ENCODE measurements around the gene SSBP3.

SSBP3 gene

GRCh38 chr1:54403405-54403804 lies 2.8 kb downstream of the SSBP3 start:
- no peak for TF ChIP-seq CTCF (IDR thresholded peaks at IDR 0.05; ENCODE audit: extremely low read depth, insufficient read depth, missing control alignments)
- no peak for DNase-seq (ENCODE audit: low spot score)
- in situ Hi-C loops (cut with MboI; ENCODE audit: low pct_unique_long_range_greater_than_20kb, low sequenced_read_pairs, unreplicated experiment): no loop called here

GRCh38 chr1:54402896-54403295 lies 3.3 kb downstream of the SSBP3 start:
- in situ Hi-C loops (cut with MboI; ENCODE audit: low pct_unique_long_range_greater_than_20kb, low sequenced_read_pairs, unreplicated experiment): no loop called here
- TF ChIP-seq CTCF (IDR thresholded peaks at IDR 0.05; ENCODE audit: extremely low read depth, insufficient read depth, missing control alignments): no peak
- no peak for DNase-seq (ENCODE audit: low spot score)

- in situ Hi-C loops (cut with MboI; ENCODE audit: low pct_unique_long_range_greater_than_20kb, low sequenced_read_pairs, unreplicated experiment): no loop called here
- TF ChIP-seq CTCF (IDR thresholded peaks at IDR 0.05; ENCODE audit: extremely low read depth, insufficient read depth, missing control alignments): no peak
- no peak for DNase-seq (ENCODE audit: low spot score)
These were observed 4.4 kb downstream of the SSBP3 start for GRCh38 chr1:54401799-54402198.

GRCh38 chr1:54400329-54400728 lies 5.9 kb downstream of the SSBP3 start:
- in situ Hi-C loops (cut with MboI; ENCODE audit: low pct_unique_long_range_greater_than_20kb, low sequenced_read_pairs, unreplicated experiment): no loop called here
- TF ChIP-seq CTCF (IDR thresholded peaks at IDR 0.05; ENCODE audit: extremely low read depth, insufficient read depth, missing control alignments): no peak

GRCh38 chr1:54399765-54400164 lies 6.4 kb downstream of the SSBP3 start:
- in situ Hi-C loops (cut with MboI; ENCODE audit: low pct_unique_long_range_greater_than_20kb, low sequenced_read_pairs, unreplicated experiment): no loop called here
- no peak for TF ChIP-seq CTCF (IDR thresholded peaks at IDR 0.05; ENCODE audit: extremely low read depth, insufficient read depth, missing control alignments)
- no peak for DNase-seq (ENCODE audit: low spot score)

More at GRCh38 chr1:54400329-54400728, 5.9 kb downstream of the SSBP3 start:
- peak; percentile 73 for DNase-seq (ENCODE audit: low spot score)

GRCh38 chr1:54398963-54399528 lies 7.1 kb downstream of the SSBP3 start:
- no peak for TF ChIP-seq CTCF (IDR thresholded peaks at IDR 0.05; ENCODE audit: extremely low read depth, insufficient read depth, missing control alignments)
- in situ Hi-C loops (cut with MboI; ENCODE audit: low pct_unique_long_range_greater_than_20kb, low sequenced_read_pairs, unreplicated experiment): no loop called here
- no peak for DNase-seq (ENCODE audit: low spot score)

GRCh38 chr1:54397980-54398379 lies 8.2 kb downstream of the SSBP3 start:
- no peak for TF ChIP-seq CTCF (IDR thresholded peaks at IDR 0.05; ENCODE audit: extremely low read depth, insufficient read depth, missing control alignments)
- DNase-seq (ENCODE audit: low spot score): no peak
- in situ Hi-C loops (cut with MboI; ENCODE audit: low pct_unique_long_range_greater_than_20kb, low sequenced_read_pairs, unreplicated experiment): no loop called here

All from GM13977 (cell line).